Measurements from ENCODE around the gene SLC12A7.

The SLC12A7 gene

GRCh38 chr5:1018596-1018995 is 93.3 kb downstream of the SLC12A7 start:
- no peak for DNase-seq (ENCODE audit: low read depth)

- DNase-seq (ENCODE audit: low read depth): no peak
These were observed 94.0 kb downstream of the SLC12A7 start for GRCh38 chr5:1017691-1018455.

- no peak for DNase-seq (ENCODE audit: low read depth)
These were observed 94.8 kb downstream of the SLC12A7 start for GRCh38 chr5:1017056-1017455.

GRCh38 chr5:1016476-1016875 is 95.4 kb downstream of the SLC12A7 start:
- DNase-seq (ENCODE audit: low read depth): no peak

GRCh38 chr5:1016036-1016435 is 95.8 kb downstream of the SLC12A7 start:
- DNase-seq (ENCODE audit: low read depth): no peak

GRCh38 chr5:1015507-1015906 is 96.4 kb downstream of the SLC12A7 start:
- no peak for DNase-seq (ENCODE audit: low read depth)

GRCh38 chr5:1014781-1015221 is 97.1 kb downstream of the SLC12A7 start:
- DNase-seq (ENCODE audit: low read depth): no peak

- no peak for DNase-seq (ENCODE audit: low read depth)
These were observed 97.5 kb downstream of the SLC12A7 start for GRCh38 chr5:1014346-1014745.

- no peak for DNase-seq (ENCODE audit: low read depth)
These were observed 97.9 kb downstream of the SLC12A7 start for GRCh38 chr5:1013948-1014301.

GRCh38 chr5:1013238-1013947 is 98.5 kb downstream of the SLC12A7 start:
- no peak for DNase-seq (ENCODE audit: low read depth)

GRCh38 chr5:1012900-1013237 is 99.0 kb downstream of the SLC12A7 start:
- no peak for DNase-seq (ENCODE audit: low read depth)

- DNase-seq (ENCODE audit: low read depth): no peak
These were observed 99.5 kb downstream of the SLC12A7 start for GRCh38 chr5:1012313-1012841.

GRCh38 chr5:1011741-1012312 is 100.0 kb downstream of the SLC12A7 start:
- no peak for DNase-seq (ENCODE audit: low read depth)

- no peak for DNase-seq (ENCODE audit: low read depth)
These were observed 100.6 kb downstream of the SLC12A7 start for GRCh38 chr5:1011226-1011631.

- no peak for DNase-seq (ENCODE audit: low read depth)
These were observed 101.2 kb downstream of the SLC12A7 start for GRCh38 chr5:1010641-1011046.

GRCh38 chr5:1010181-1010510 is 101.7 kb downstream of the SLC12A7 start:
- DNase-seq (ENCODE audit: low read depth): no peak

- DNase-seq (ENCODE audit: low read depth): no peak
These were observed 102.3 kb downstream of the SLC12A7 start for GRCh38 chr5:1009359-1010180.

GRCh38 chr5:1008451-1009358 is 103.2 kb downstream of the SLC12A7 start, which contains the start of gene NKD2:
TSS of gene NKD2 (plus strand) at chr5:1008802. CDS start at chr5:1009058, 256 bp downstream.
- DNase-seq (ENCODE audit: low read depth): no peak

- no peak for DNase-seq (ENCODE audit: low read depth)
These were observed 104.0 kb downstream of the SLC12A7 start for GRCh38 chr5:1007681-1008450.

- no peak for DNase-seq (ENCODE audit: low read depth)
These were observed 104.6 kb downstream of the SLC12A7 start for GRCh38 chr5:1007221-1007680.
